Measurements from ENCODE around the gene GAD1.

The GAD1 gene

GRCh38 chr2:170845343-170845742, 28.7 kb downstream of the GAD1 start:
- DNase-seq (ENCODE audit: low read depth in 2 of 2) = no peak

GRCh38 chr2:170846314-170846713, 29.6 kb downstream of the GAD1 start:
- DNase-seq (ENCODE audit: low read depth in 2 of 2) = no peak

- no peak for DNase-seq (ENCODE audit: low read depth in 2 of 2)
These were observed 31.0 kb downstream of the GAD1 start for GRCh38 chr2:170847716-170848115.

GRCh38 chr2:170848587-170848986, 31.9 kb downstream of the GAD1 start:
- peak; percentile 46 to 48 for DNase-seq (ENCODE audit: low read depth in 2 of 2)

- DNase-seq (ENCODE audit: low read depth in 2 of 2) = no peak
These were observed 33.6 kb downstream of the GAD1 start for GRCh38 chr2:170850251-170850650.

GRCh38 chr2:170851635-170852034, 34.9 kb downstream of the GAD1 start:
- no peak for DNase-seq (ENCODE audit: low read depth in 2 of 2)

- DNase-seq (ENCODE audit: low read depth in 2 of 2) = no peak
These were observed 39.4 kb downstream of the GAD1 start for GRCh38 chr2:170856066-170856465.

GRCh38 chr2:170862286-170862902, 45.7 kb downstream of the GAD1 start:
- no peak for DNase-seq (ENCODE audit: low read depth in 2 of 2)

GRCh38 chr2:170863087-170863486, 46.4 kb downstream of the GAD1 start:
- DNase-seq (ENCODE audit: low read depth in 2 of 2) = no peak

- DNase-seq (ENCODE audit: low read depth in 2 of 2) = no peak
These were observed 52.3 kb downstream of the GAD1 start for GRCh38 chr2:170869036-170869435.

GRCh38 chr2:170869461-170869860, 52.8 kb downstream of the GAD1 start:
- no peak for DNase-seq (ENCODE audit: low read depth in 2 of 2)

GRCh38 chr2:170873035-170873692, 56.5 kb downstream of the GAD1 start:
- DNase-seq (ENCODE audit: low read depth in 2 of 2) = peak; percentile 25 to 34

- no peak for DNase-seq (ENCODE audit: low read depth in 2 of 2)
These were observed 61.4 kb downstream of the GAD1 start for GRCh38 chr2:170878066-170878465.

GRCh38 chr2:170878505-170878904, 61.8 kb downstream of the GAD1 start:
- DNase-seq (ENCODE audit: low read depth in 2 of 2) = no peak

- DNase-seq (ENCODE audit: low read depth in 2 of 2) = no peak
These were observed 65.2 kb downstream of the GAD1 start for GRCh38 chr2:170881840-170882239.

GRCh38 chr2:170882758-170883157, 66.1 kb downstream of the GAD1 start:
- DNase-seq (ENCODE audit: low read depth in 2 of 2) = no peak

GRCh38 chr2:170883683-170884082, 67.0 kb downstream of the GAD1 start:
- DNase-seq (ENCODE audit: low read depth in 2 of 2) = no peak

GRCh38 chr2:170885130-170885791, 68.6 kb downstream of the GAD1 start:
- no peak for DNase-seq (ENCODE audit: low read depth in 2 of 2)

GRCh38 chr2:170886386-170886785, 69.7 kb downstream of the GAD1 start:
- DNase-seq (ENCODE audit: low read depth in 2 of 2) = peak; percentile 51 to 55

GRCh38 chr2:170887496-170887895, 70.8 kb downstream of the GAD1 start:
- no peak for DNase-seq (ENCODE audit: low read depth in 2 of 2)

- no peak for DNase-seq (ENCODE audit: low read depth in 2 of 2)
These were observed 71.2 kb downstream of the GAD1 start for GRCh38 chr2:170887896-170888295.

GRCh38 chr2:170891893-170892292, 75.2 kb downstream of the GAD1 start:
- no peak for DNase-seq (ENCODE audit: low read depth in 2 of 2)

GRCh38 chr2:170892391-170892951, 75.8 kb downstream of the GAD1 start:
- no peak for DNase-seq (ENCODE audit: low read depth in 2 of 2)

All from fibroblast of skin of left biceps (primary cell).